ENCODE measurements around the gene ESAM.

ESAM gene

DNA sequence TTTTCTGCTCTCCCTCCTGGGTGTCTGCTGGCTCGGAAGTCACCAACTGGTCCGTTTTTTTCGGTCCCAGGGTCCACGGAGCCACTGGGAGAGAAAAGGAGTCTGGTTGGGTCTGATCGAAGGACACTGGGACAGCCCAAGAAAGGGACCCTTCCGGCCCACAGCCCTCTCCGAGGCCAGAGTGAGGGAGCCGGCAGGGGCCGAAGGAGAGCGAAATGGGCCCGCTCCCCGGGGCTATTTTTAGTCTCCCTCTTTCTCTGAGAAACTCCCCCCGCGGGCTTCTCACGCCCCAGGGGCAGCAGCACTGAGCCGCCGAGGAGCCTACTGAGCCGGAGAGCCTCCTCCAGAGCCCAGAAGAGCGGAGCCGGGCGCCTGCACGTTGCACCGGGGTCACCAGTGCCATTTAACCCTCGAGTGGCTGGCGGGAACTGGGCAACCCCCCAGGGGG is 1.9 kb downstream of the ESAM start:
- H3K27ac ChIP-seq (ENCODE audit: extremely low read depth, low read depth, low read length): no peak overlapping the region
- H3K36me3 ChIP-seq (ENCODE audit: control insufficient read depth in 2 of 2, insufficient read depth in 1 of 2, low read length in 2 of 2): peaks cover 0 to 10% of the 10 kb centered on the region in 2 experiments; a peak in 1 of 3 replicates
- ChIA-PET CTCF (interaction anchor here (1.4 to 1.7 kb wide), 3 partner anchors 14 to 92 kb away, joined by 3 to 9 read pairs (median 9); no protein-coding TSS in a partner anchor), POLR2A (no interaction called here)
- no peaks in the 10 kb centered on the region for H3K9me3 ChIP-seq (ENCODE audit: control insufficient read depth, insufficient read depth, low read depth, low read length)
- H3K4me3 ChIP-seq (ENCODE audit: low read depth, low read length): no peak overlapping the region
- no peaks in the 10 kb centered on the region for H3K4me1 ChIP-seq (ENCODE audit: control insufficient read depth, insufficient read depth, low read length)
- no peak for TF ChIP-seq ZNF624 (tag by site-specific recombination; IDR thresholded peaks at IDR 0.05)

DNA sequence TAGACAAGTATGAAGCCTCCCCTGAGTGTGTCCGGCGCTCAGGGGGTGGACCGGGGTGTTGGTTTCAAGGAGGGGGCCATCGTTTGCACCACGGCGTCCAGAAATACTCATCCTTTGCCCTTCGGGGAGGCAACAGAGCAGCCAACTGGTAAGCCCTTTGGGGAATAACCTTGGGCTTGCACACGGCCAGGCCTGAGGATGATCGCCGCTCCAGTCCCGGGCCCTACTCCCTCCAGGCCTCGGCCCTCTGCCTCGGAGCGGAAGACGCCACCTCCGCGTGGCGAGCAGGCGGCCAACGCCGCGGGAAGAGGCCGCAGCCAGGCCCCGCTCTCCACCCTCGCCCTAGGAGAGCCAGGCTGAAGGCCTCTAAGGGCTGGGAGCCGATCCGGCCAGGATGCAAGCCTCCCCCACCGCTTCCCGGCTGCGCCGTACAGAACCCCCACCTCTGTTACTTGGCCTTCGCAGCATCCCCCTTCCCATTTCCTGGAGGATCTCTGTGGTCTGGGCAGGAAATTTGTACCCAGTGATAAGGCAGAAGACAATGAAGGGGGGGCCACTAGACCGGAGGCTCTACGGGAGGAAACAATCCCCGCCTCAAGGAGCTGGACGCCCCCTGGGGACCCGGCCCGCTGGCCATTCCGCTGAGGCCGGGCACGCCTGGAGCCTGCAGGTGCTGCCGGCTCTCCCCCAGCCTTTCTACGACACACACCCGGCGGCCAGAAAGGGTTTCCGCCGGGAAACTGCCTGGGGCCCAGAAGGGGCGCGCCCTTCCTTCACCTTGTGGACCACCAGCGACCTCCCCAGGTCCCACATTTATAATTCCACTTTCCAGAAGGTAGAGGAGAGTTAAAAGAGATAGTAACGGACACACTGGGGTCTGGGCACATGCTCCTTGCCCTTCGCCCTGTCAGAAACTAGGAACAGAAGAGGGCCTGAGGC is 2.6 kb downstream of the ESAM start:
- CTCF ChIA-PET: interaction anchor here (0.6 to 1.7 kb wide), 3 partner anchors 11 to 89 kb away, joined by 3 to 8 read pairs (median 3); no protein-coding TSS in a partner anchor
- no peak overlapping the region for H3K27ac ChIP-seq (ENCODE audit: extremely low read depth, low read depth, low read length)
- H3K9me3 ChIP-seq (ENCODE audit: control insufficient read depth, insufficient read depth, low read depth, low read length): no peaks in the 10 kb centered on the region
- peaks cover 0 to 5% of the 10 kb centered on the region in 2 experiments; a peak in 1 of 3 replicates for H3K36me3 ChIP-seq (ENCODE audit: control insufficient read depth in 2 of 2, insufficient read depth in 1 of 2, low read length in 2 of 2)
- POLR2A ChIA-PET: no interaction called here
- TF ChIP-seq ZNF624 (tag by site-specific recombination; IDR thresholded peaks at IDR 0.05): no peak
- TF ChIP-seq, protein P1, sequence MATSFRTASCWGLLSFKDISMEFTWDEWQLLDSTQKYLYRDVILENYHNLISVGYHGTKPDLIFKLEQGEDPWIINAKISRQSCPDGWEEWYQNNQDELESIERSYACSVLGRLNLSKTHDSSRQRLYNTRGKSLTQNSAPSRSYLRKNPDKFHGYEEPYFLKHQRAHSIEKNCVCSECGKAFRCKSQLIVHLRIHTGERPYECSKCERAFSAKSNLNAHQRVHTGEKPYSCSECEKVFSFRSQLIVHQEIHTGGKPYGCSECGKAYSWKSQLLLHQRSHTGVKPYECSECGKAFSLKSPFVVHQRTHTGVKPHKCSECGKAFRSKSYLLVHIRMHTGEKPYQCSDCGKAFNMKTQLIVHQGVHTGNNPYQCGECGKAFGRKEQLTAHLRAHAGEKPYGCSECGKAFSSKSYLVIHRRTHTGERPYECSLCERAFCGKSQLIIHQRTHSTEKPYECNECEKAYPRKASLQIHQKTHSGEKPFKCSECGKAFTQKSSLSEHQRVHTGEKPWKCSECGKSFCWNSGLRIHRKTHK (tag by site-specific recombination; IDR thresholded peaks at IDR 0.05): no peak
- TF ChIP-seq ZNF354C (tag by site-specific recombination; IDR thresholded peaks at IDR 0.05; ENCODE audit: borderline replicate concordance, low read depth): no peak
- TF ChIP-seq ZNF248 (tag by site-specific recombination; IDR thresholded peaks at IDR 0.05): no peak
- TF ChIP-seq ZNF133 (tag by site-specific recombination; IDR thresholded peaks at IDR 0.05): no peak
- TF ChIP-seq ZNF121 (tag by site-specific recombination; IDR thresholded peaks at IDR 0.05): no peak
- no peak for TF ChIP-seq ZNF341 (tag by site-specific recombination; IDR thresholded peaks at IDR 0.05; ENCODE audit: low read depth)
- H3K4me1 ChIP-seq (ENCODE audit: control insufficient read depth, insufficient read depth, low read length): no peaks in the 10 kb centered on the region
- no peak overlapping the region for H3K4me3 ChIP-seq (ENCODE audit: low read depth, low read length)

DNA sequence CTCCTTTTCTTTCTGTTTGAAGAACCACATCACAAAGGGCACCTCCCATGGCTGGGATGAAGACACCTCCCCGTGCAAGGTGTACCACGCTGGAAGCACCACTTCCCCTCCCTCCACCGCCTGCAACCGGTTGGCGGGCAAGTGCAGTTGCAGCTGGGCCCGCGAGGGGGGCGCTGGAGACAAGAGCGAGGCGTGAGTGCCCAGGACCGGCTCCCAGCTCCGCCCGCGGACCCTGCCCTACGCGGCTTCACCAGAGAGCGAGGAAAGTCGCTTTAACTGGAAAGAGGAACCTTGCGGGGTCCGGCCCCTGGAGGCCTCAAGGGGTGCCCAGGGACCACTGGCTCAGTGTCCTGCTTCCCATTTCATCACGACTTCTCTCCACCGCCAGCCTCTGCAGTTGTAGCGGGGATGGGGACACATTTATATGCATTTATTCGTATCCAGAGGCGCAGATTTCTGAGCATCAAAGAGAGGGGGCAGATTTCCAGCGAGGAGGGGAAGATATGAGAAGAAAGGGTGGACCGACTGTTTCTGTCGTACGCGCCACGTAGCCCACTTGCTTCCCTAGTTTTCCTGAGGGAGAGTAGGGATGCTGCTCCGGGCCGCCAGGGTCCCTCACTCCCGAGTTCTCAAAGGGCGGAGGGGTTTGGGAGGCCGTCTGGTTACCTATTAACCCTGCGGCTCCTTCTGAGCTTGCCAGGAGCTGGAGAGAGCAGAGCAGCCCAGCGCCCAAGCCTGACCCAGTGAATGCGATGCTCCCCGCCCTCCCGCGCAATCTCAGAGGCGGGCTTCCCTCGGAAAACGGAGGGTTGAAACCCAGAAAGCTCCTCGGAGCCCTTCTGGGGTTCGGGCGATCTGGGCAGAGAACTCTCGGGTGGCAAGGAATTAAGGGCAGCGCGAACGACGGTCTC is 3.5 kb downstream of the ESAM start:
- ChIA-PET CTCF (interaction anchor here (0.6 to 1.7 kb wide), 17 partner anchors 10 to 1061 kb away, joined by 3 to 13 read pairs (median 4); no protein-coding TSS in a partner anchor), POLR2A (interaction anchor here (1.0 to 1.4 kb wide), 3 partner anchors 12 to 85 kb away, joined by 4 to 9 read pairs (median 5); partner anchors contain the start of gene SPA17)
- no peak overlapping the region for H3K4me3 ChIP-seq (ENCODE audit: low read depth, low read length)
- TF ChIP-seq ZNF274 (IDR thresholded peaks at IDR 0.05; ENCODE audit: low read length) (no peak), ZNF274 (tag by site-specific recombination; IDR thresholded peaks at IDR 0.05; ENCODE audit: borderline replicate concordance) (no peak), ZNF341 (tag by site-specific recombination; IDR thresholded peaks at IDR 0.05; ENCODE audit: low read depth) (peak; percentile 64), GLI4 (tag by site-specific recombination; IDR thresholded peaks at IDR 0.05) (no peak), ZNF184 (tag by site-specific recombination; IDR thresholded peaks at IDR 0.05) (no peak), SALL2 (tag by site-specific recombination; IDR thresholded peaks at IDR 0.05; ENCODE audit: borderline replicate concordance) (no peak)
- TF ChIP-seq, protein P1 (tag by site-specific recombination; IDR thresholded peaks at IDR 0.05): no peak
- no peaks in the 10 kb centered on the region for H3K4me1 ChIP-seq (ENCODE audit: control insufficient read depth, insufficient read depth, low read length)
- H3K9me3 ChIP-seq (ENCODE audit: control insufficient read depth, insufficient read depth, low read depth, low read length): no peaks in the 10 kb centered on the region
- no peaks in the 10 kb centered on the region for H3K36me3 ChIP-seq (ENCODE audit: control insufficient read depth in 2 of 2, insufficient read depth in 1 of 2, low read length in 2 of 2)
- H3K27ac ChIP-seq (ENCODE audit: extremely low read depth, low read depth, low read length): no peak overlapping the region
